OCI-LY3 (cell line): ENCODE data around the gene KAZN.

Source experiments
- CTCF ChIP-seq: fragments of 200-600, 300-600 bp; sonication (generic); IDR thresholded peaks from 2 replicates; pipeline ENCODE4 v1.5.1; 2014; ENCODE audit warnings: antibody characterized with exemption, low read length, low read depth
- EZH2phosphoT487 ChIP-seq: fragments of 200-600 bp; shearing (Covaris generic); IDR thresholded peaks from 2 replicates; pipeline ENCODE4 v1.6.1; 2018; ENCODE audit warnings: antibody characterized with exemption, mixed run types, low read depth

DNA sequence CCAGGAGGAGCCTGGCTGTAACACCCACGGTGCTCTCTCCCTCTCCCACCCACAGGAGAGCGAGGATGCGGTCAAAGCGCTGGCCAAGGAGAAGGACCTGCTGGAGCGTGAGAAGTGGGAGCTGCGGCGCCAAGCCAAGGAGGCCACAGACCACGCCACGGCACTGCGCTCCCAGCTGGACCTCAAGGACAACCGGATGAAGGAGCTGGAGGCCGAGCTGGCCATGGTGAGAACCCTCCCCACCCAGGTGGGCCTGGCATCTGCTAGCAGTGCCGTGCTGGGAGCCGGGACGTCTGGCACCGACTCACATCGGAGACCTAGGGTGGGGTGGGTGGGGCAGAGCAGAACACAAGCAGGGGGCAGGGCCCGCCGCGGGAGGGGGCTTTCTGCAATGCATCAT lies 445.4 kb downstream of the KAZN start:
- TF ChIP-seq CTCF = no peak
- TF ChIP-seq EZH2phosphoT487 = no peak
